Activated B cell treated with CpG ODN at 0.5 μM for 24 hours (primary cell): ENCODE data around the gene STK40. TPM values are rescaled to one million over a fixed set of nuclear protein-coding genes. Genes with fewer than 3 reads are reported as not detected.

Experiments
- ATAC-seq: fragments of 200-7000 bp; cut with Tn5 transposase; one replicate; pipeline ENCODE4 v1.10.0; 2021; ENCODE audit warnings: low read depth, mild to moderate bottlenecking, moderate library complexity
- CTCF ChIA-PET: fragments of 350-600 bp; sonication (Branson Sonifier 250); formaldehyde crosslinking; loops from one replicate; lab custom pipeline; 2021; ENCODE audit warnings: antibody characterized with exemption; lab: Charles Lee
- POLR2A ChIA-PET: fragments of 350-600 bp; sonication (Branson Sonifier 250); formaldehyde crosslinking; loops from one replicate; lab custom pipeline; 2021; ENCODE audit warnings: antibody characterized with exemption; lab: Charles Lee
- DNase-seq: peaks from one replicate; pipeline ENCODE4 v3.0.0; 2022
- H3K27ac Mint-ChIP-seq: one replicate; pipeline ENCODE4 v1.8.0; 2020; ENCODE audit warnings: mixed read lengths
- H3K27me3 Mint-ChIP-seq: one replicate; pipeline ENCODE4 v1.8.0; 2021; ENCODE audit warnings: mixed read lengths
- H3K36me3 Mint-ChIP-seq: one replicate; pipeline ENCODE4 v1.8.0; 2021; ENCODE audit warnings: low read depth, mixed read lengths
- H3K4me1 Mint-ChIP-seq: one replicate; pipeline ENCODE4 v1.8.0; 2021; ENCODE audit warnings: mixed read lengths
- H3K4me3 Mint-ChIP-seq: one replicate; pipeline ENCODE4 v1.8.0; 2020; ENCODE audit warnings: mild to moderate bottlenecking, mixed read lengths
- H3K9me3 Mint-ChIP-seq: one replicate; pipeline ENCODE4 v1.8.0; 2020; ENCODE audit warnings: mixed read lengths
- CTCF ChIP-seq: fragments of 200-600 bp; IDR thresholded peaks from one replicate; pipeline ENCODE4 v1.8.0; 2022; ENCODE audit warnings: antibody characterized with exemption, mild to moderate bottlenecking
- intact Hi-C: fragments of 100-400 bp; cut with micrococcal nuclease; formaldehyde crosslinking; loops from one replicate; pipeline ENCODE4 v1.15.1; 2024
- total RNA-seq: library from RNA; stranded (reverse); gene quantifications from 2 replicates; pipeline ENCODE4 v1.2.3, GENCODE V29; 2022

The STK40 gene
- total RNA-seq, 1 donor from 2014 or later = 63.7 TPM

GRCh38 chr1:36367798-36368197 lies 17.9 kb downstream of the STK40 start:
- TF ChIP-seq CTCF = no peak
- no peaks in the 10 kb centered on the region for H3K9me3 Mint-ChIP-seq
- intact Hi-C loops = loop anchor here (2.0 kb wide), 1 partner anchor 61 kb away; the partner anchor contains the start of gene SH3D21
- ChIA-PET CTCF (interaction anchor here (0.7 to 3.7 kb wide), 10 partner anchors 8 to 88 kb away, joined by 3 to 29 read pairs (median 8); no protein-coding TSS in a partner anchor), POLR2A (interaction anchor here (1.8 to 4.0 kb wide), 3 partner anchors 19 to 30 kb away, joined by 6 to 34 read pairs (median 6); partner anchors contain the start of gene LSM10)
- H3K27ac Mint-ChIP-seq = no peak overlapping the region
- H3K4me3 Mint-ChIP-seq = no peak overlapping the region
- peaks cover 32% of the 10 kb centered on the region for H3K36me3 Mint-ChIP-seq
- ATAC-seq = no peak
- no peaks in the 10 kb centered on the region for H3K27me3 Mint-ChIP-seq
- no peak for DNase-seq
- peaks cover 69% of the 10 kb centered on the region for H3K4me1 Mint-ChIP-seq

GRCh38 chr1:36367066-36367465 lies 18.7 kb downstream of the STK40 start:
- no peak for TF ChIP-seq CTCF
- peaks cover 38% of the 10 kb centered on the region for H3K36me3 Mint-ChIP-seq
- no peak for ATAC-seq
- H3K9me3 Mint-ChIP-seq = no peaks in the 10 kb centered on the region
- no peaks in the 10 kb centered on the region for H3K27me3 Mint-ChIP-seq
- POLR2A ChIA-PET = interaction anchor here (0.6 to 4.0 kb wide), 2 partner anchors 20 to 130 kb away, joined by 5 to 34 read pairs; no protein-coding TSS in a partner anchor
- DNase-seq = no peak
- no peak overlapping the region for H3K4me3 Mint-ChIP-seq
- peak overlapping the region; percentile 66 for H3K27ac Mint-ChIP-seq
- intact Hi-C loops = no loop called here
- CTCF ChIA-PET = interaction anchor here (0.7 to 3.7 kb wide), 8 partner anchors 7 to 55 kb away, joined by 3 to 29 read pairs (median 6); no protein-coding TSS in a partner anchor
- H3K4me1 Mint-ChIP-seq = peaks cover 62% of the 10 kb centered on the region

- ATAC-seq (peak; percentile 52), DNase-seq (no peak)
- Mint-ChIP-seq H3K4me3 (no peak overlapping the region), H3K9me3 (no peaks in the 10 kb centered on the region), H3K27ac (peak overlapping the region; percentile 66), H3K4me1 (peaks cover 54% of the 10 kb centered on the region), H3K27me3 (no peaks in the 10 kb centered on the region), H3K36me3 (peaks cover 47% of the 10 kb centered on the region)
- POLR2A ChIA-PET = interaction anchor here (0.6 to 4.0 kb wide), 5 partner anchors 19 to 129 kb away, joined by 3 to 34 read pairs (median 5); partner anchors contain the start of genes LSM10 and STK40
- CTCF ChIA-PET = interaction anchor here (1.1 to 3.7 kb wide), 6 partner anchors 17 to 56 kb away, joined by 3 to 29 read pairs (median 4); no protein-coding TSS in a partner anchor
- TF ChIP-seq CTCF = no peak
- intact Hi-C loops = no loop called here
These were observed 19.5 kb downstream of the STK40 start for GRCh38 chr1:36366091-36366661.

GRCh38 chr1:36365381-36365780 lies 20.3 kb downstream of the STK40 start:
- Mint-ChIP-seq H3K4me1 (peaks cover 48% of the 10 kb centered on the region), H3K36me3 (peaks cover 54% of the 10 kb centered on the region), H3K27me3 (no peaks in the 10 kb centered on the region), H3K4me3 (no peak overlapping the region), H3K27ac (peak overlapping the region; percentile 66), H3K9me3 (no peaks in the 10 kb centered on the region)
- ATAC-seq (no peak), DNase-seq (no peak)
- ChIA-PET POLR2A (interaction anchor here (0.6 to 2.9 kb wide), 2 partner anchors 32 to 264 kb away, joined by 3 to 9 read pairs; partner anchors contain the start of gene LSM10), CTCF (interaction anchor here (1.2 kb wide), 1 partner anchor 20 kb away, joined by 3 read pairs; no protein-coding TSS in a partner anchor)
- TF ChIP-seq CTCF = no peak
- intact Hi-C loops = no loop called here
